Measurements from ENCODE around the gene FRMD4B. TPM values are rescaled to one million over a fixed set of nuclear protein-coding genes. Genes with fewer than 3 reads are reported as not detected.
A peak's percentile ranks its signal among the peaks of the same experiment; 100 is the strongest.

Gene FRMD4B
- total and polyA plus RNA-seq, 2 experiments from 2014 or later: 6.4 to 12.8 TPM

DNA sequence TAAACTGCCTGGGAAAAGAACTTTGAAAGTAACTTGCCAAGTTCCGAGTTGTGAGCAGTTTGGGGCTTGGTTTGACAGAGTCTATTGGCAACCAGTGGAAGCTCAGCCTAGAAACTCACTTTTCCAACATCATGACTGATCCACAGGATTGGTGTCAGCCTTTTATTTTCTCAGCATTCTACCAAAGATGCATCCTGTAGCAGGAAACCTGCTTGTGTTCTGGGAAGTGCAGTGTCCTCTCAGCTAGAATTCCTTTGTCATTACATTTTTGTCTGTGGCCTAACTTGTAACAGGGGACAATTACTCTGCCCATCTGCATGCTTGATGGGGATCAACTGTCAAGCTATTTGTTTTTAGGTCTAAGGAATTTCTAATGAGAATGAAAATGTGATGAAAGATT, 146.8 kb downstream of the FRMD4B start (continued):
- TF ChIP-seq, protein P1, sequence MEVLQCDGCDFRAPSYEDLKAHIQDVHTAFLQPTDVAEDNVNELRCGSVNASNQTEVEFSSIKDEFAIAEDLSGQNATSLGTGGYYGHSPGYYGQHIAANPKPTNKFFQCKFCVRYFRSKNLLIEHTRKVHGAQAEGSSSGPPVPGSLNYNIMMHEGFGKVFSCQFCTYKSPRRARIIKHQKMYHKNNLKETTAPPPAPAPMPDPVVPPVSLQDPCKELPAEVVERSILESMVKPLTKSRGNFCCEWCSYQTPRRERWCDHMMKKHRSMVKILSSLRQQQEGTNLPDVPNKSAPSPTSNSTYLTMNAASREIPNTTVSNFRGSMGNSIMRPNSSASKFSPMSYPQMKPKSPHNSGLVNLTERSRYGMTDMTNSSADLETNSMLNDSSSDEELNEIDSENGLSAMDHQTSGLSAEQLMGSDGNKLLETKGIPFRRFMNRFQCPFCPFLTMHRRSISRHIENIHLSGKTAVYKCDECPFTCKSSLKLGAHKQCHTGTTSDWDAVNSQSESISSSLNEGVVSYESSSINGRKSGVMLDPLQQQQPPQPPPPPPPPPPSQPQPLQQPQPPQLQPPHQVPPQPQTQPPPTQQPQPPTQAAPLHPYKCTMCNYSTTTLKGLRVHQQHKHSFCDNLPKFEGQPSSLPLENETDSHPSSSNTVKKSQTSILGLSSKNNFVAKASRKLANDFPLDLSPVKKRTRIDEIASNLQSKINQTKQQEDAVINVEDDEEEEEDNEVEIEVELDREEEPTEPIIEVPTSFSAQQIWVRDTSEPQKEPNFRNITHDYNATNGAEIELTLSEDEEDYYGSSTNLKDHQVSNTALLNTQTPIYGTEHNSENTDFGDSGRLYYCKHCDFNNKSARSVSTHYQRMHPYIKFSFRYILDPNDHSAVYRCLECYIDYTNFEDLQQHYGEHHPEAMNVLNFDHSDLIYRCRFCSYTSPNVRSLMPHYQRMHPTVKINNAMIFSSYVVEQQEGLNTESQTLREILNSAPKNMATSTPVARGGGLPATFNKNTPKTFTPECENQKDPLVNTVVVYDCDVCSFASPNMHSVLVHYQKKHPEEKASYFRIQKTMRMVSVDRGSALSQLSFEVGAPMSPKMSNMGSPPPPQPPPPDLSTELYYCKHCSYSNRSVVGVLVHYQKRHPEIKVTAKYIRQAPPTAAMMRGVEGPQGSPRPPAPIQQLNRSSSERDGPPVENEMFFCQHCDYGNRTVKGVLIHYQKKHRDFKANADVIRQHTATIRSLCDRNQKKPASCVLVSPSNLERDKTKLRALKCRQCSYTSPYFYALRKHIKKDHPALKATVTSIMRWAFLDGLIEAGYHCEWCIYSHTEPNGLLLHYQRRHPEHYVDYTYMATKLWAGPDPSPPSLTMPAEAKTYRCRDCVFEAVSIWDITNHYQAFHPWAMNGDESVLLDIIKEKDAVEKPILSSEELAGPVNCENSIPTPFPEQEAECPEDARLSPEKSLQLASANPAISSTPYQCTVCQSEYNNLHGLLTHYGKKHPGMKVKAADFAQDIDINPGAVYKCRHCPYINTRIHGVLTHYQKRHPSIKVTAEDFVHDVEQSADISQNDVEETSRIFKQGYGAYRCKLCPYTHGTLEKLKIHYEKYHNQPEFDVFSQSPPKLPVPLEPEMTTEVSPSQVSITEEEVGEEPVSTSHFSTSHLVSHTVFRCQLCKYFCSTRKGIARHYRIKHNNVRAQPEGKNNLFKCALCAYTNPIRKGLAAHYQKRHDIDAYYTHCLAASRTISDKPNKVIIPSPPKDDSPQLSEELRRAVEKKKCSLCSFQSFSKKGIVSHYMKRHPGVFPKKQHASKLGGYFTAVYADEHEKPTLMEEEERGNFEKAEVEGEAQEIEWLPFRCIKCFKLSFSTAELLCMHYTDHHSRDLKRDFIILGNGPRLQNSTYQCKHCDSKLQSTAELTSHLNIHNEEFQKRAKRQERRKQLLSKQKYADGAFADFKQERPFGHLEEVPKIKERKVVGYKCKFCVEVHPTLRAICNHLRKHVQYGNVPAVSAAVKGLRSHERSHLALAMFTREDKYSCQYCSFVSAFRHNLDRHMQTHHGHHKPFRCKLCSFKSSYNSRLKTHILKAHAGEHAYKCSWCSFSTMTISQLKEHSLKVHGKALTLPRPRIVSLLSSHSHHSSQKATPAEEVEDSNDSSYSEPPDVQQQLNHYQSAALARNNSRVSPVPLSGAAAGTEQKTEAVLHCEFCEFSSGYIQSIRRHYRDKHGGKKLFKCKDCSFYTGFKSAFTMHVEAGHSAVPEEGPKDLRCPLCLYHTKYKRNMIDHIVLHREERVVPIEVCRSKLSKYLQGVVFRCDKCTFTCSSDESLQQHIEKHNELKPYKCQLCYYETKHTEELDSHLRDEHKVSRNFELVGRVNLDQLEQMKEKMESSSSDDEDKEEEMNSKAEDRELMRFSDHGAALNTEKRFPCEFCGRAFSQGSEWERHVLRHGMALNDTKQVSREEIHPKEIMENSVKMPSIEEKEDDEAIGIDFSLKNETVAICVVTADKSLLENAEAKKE (CRISPR knock-in tag; IDR thresholded peaks at IDR 0.05): no peak

DNA sequence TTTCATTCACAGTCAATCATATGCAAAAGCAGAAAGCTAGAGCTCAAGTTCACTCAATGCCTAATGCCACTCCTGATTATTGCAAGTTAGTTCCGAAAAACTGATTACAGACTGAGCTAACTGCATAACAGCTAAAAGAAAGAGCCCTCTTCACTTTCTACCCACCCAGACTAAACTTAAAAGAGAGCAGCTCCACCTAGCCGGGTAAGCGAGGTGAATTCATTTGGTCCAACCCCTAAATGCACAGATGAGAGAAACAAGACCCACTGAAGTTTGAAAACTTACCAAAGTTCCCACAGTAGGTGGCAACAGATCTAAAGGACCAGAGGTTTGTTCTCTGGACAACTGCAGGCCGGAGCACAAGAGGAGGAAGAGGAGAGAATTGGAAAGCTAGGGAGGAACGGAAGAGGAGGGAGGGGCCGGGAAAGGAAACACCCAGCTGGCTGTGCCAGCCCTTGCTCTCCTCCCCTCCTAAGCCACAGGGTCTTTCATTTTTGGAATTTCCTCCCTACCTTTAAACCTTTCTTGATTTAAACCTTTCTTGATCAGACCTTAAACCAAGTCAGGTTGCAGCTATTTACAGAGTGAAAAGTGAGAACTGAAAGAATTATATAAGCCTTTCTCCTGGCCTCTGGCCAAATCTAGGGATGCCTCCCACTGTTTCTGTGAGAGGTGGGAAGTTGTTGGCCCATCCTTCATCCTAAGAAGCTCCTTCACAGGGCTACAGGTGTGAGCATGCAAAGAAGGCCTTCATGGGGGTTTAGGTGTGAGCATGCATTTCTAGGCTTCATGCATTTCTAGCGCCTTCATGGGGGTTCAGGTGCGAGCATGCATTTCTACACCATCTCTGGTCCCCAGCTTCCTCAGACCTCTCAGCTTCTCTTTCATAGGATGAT, 148.8 kb downstream of the FRMD4B start:
- H3K36me3 Mint-ChIP-seq (ENCODE audit: low read depth): no peaks in the 10 kb centered on the region
- Histone ChIP-seq H3K36me3 (ENCODE audit: insufficient read depth) (no peaks in the 10 kb centered on the region), H3K79me2 (replicated peaks; ENCODE audit: insufficient read depth) (no peaks in the 10 kb centered on the region), H3K27ac (ENCODE audit: low read depth) (no peak overlapping the region), H3K4me3 (no peak overlapping the region), H3F3A (replicated peaks; ENCODE audit: low read depth) (no peaks in the 10 kb centered on the region), H3K4me2 (peak overlapping the region; percentile 14; the same call in 1 of the 2 replicates), H4K20me1 (replicated peaks; ENCODE audit: insufficient read depth) (no peaks in the 10 kb centered on the region), H3K9me2 (ENCODE audit: insufficient read depth) (no peaks in the 10 kb centered on the region), H3K4me1 (ENCODE audit: insufficient read depth) (peaks cover 41% of the 10 kb centered on the region), H3K27me3 (ENCODE audit: insufficient read depth) (no peaks in the 10 kb centered on the region), H2AFZ (0 out of 2 replicates have a peak overlapping the region, but pooled peaks have one; percentile 52)
- H3K4me1 Mint-ChIP-seq: peaks cover 39% of the 10 kb centered on the region
- H3K27me3 Mint-ChIP-seq (ENCODE audit: insufficient read depth, low read depth, poor library complexity): peaks cover 4% of the 10 kb centered on the region
- ATAC-seq (peak; percentile 73), DNase-seq (ENCODE audit: low spot score) (peak; percentile 26)
- H3K9me3 Mint-ChIP-seq: no peaks in the 10 kb centered on the region; the same call in 2 of the 3 replicates
- no peak overlapping the region for H3K27ac Mint-ChIP-seq
- no peak overlapping the region for H3K4me3 Mint-ChIP-seq
- TF ChIP-seq, protein P1 (CRISPR knock-in tag; IDR thresholded peaks at IDR 0.05): no peak
- TF ChIP-seq CREB1 (CRISPR knock-in tag; IDR thresholded peaks at IDR 0.05; ENCODE audit: low read depth): no peak
- no peak for TF ChIP-seq STAT1 (IDR thresholded peaks at IDR 0.05; ENCODE audit: unreplicated experiment)
- no peak for TF ChIP-seq POLR2AphosphoS5 (IDR thresholded peaks at IDR 0.05; ENCODE audit: low read depth)
- TF ChIP-seq ZNF114 (CRISPR knock-in tag; IDR thresholded peaks at IDR 0.05): no peak
- TF ChIP-seq NANOG (IDR thresholded peaks at IDR 0.05; ENCODE audit: borderline replicate concordance): no peak
